ENCODE results near the gene VASH2.

- TF ChIP-seq, protein P1, sequence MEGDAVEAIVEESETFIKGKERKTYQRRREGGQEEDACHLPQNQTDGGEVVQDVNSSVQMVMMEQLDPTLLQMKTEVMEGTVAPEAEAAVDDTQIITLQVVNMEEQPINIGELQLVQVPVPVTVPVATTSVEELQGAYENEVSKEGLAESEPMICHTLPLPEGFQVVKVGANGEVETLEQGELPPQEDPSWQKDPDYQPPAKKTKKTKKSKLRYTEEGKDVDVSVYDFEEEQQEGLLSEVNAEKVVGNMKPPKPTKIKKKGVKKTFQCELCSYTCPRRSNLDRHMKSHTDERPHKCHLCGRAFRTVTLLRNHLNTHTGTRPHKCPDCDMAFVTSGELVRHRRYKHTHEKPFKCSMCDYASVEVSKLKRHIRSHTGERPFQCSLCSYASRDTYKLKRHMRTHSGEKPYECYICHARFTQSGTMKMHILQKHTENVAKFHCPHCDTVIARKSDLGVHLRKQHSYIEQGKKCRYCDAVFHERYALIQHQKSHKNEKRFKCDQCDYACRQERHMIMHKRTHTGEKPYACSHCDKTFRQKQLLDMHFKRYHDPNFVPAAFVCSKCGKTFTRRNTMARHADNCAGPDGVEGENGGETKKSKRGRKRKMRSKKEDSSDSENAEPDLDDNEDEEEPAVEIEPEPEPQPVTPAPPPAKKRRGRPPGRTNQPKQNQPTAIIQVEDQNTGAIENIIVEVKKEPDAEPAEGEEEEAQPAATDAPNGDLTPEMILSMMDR (conservative IDR thresholded peaks at IDR 0.05; ENCODE audit: low read depth, low read length), result no peak
- TF ChIP-seq MAZ (IDR thresholded peaks at IDR 0.05; ENCODE audit: borderline replicate concordance, low read depth, low read length) (no peak), POLR2A (IDR thresholded peaks at IDR 0.05; ENCODE audit: low read depth, low read length) (no peak), NFE2L2 (IDR thresholded peaks at IDR 0.05; ENCODE audit: low read depth, low read length) (no peak), FOS (IDR thresholded peaks at IDR 0.05; ENCODE audit: low read depth, low read length) (no peak), BHLHE40 (IDR thresholded peaks at IDR 0.05; ENCODE audit: low read depth, low read length) (no peak)
Measured at GRCh38 chr1:212954514-212954913, 4.2 kb downstream of the VASH2 start.
